ENCODE measurements around the gene SLC25A12.
"Not testable (repeated sequence)": the region's sequence is repeated elsewhere in the genome, so short reads cannot be mapped to it uniquely, and the experiment has no call there.

SLC25A12 gene

GRCh38 chr2:171822525-171823322, 71.3 kb downstream of the SLC25A12 start:
- FAIRE-seq: no peak

- no peak for FAIRE-seq
Measured at GRCh38 chr2:171819453-171819852, 74.6 kb downstream of the SLC25A12 start.

- FAIRE-seq: no peak
Measured at GRCh38 chr2:171814883-171815282, 79.2 kb downstream of the SLC25A12 start.

DNA sequence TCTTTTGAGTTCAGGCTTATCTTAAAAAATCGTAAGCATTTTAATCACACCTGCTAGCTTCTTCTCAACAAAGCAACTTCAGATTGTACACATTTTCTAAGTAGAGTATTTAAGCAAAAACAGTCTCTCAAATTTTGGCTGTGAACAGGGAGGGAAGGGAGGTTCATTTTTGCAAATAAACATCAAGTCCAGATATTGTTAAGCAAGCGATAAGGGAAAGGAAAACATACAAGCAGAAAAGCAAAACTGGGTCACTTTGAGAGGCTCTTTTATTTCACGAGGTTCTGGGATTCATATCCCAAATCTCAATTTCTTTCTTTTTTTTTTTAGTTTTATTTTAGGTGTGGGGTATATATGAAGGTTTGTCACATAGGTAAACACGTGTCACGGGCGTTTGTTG, 79.9 kb downstream of the SLC25A12 start:
- no peak for FAIRE-seq

DNA sequence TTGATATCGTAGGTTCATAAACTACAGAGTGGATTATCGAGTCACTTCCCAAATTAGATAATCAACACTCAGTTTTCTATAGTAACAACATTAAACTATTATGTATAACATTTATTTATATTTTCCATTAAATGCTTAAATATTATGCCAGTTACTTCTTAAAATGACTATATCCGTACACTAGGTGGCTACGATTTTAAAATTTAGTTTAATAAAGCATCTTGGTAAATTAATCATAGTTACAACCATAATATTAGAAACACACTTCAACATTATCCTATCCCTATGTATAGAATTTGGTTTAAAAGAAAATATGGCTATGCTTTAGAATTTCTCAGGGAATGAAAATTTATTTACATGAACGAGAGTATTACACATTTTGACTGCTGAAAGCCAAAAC, 80.3 kb downstream of the SLC25A12 start:
- FAIRE-seq: peak; percentile 74

- no peak for FAIRE-seq
Measured at GRCh38 chr2:171813126-171813525, 80.9 kb downstream of the SLC25A12 start.

DNA sequence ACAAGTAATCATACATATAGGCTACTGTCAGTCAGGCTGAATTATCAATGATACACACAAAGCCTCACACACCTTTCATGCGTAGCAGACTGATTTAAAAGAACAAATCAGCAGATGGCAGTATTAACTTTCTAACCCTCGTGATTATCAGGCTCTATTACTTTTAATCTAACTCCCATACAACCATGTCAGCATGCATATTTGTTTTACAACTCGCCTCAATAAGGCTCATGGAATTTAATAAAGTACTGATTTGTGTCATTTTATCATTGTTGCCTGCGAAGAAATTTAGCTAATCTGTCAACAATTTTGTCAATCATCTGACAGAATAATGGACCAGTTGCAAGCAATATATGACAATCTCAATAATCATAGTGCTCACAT, 82.8 kb downstream of the SLC25A12 start:
- peak; percentile 91 for FAIRE-seq

GRCh38 chr2:171810422-171811244, 83.4 kb downstream of the SLC25A12 start:
- FAIRE-seq: peak; percentile 45

DNA sequence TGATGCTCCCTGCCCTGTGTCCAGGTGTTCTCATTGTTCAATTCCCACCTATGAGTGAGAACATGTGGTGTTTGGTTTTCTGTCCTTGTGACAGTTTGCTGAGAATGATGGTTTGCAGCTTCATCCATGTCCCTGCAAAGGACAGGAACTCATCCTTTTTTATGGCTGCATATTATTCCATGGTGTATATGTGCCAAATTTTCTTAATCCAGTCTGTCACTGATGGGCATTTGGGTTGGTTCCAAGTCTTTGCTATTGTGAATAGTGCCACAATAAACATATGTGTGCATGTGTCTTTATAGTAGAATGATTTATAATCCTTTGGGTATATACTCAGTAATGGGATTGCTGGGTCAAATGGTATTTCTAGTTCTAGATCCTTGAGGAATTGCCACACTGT, 85.2 kb downstream of the SLC25A12 start:
- not testable (repeated sequence) for FAIRE-seq

DNA sequence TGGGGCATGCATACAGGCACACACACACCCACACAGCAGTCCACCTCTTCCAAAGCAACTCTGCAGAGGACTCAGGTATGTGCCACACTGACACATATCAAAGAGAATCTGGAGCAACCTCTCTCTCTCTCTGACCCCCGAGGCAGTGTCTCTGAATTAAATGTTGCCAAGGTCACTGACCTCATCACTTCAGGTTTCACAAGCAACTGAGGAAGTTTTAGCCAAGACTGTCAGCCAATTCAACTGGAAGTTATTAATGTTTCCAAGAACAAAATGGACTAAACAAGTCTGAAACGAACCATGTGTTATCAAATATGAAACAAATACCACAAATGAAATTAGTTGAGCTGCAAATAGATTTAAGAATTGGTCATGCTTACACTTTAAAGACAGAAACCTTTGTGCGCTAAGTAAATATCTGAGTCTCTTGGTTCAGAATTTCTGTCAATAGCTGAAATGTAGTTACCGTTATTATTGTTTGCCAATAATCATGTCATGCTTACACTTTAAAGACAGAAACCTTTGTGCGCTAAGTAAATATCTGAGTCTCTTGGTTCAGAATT, 86.1 kb downstream of the SLC25A12 start:
- FAIRE-seq: no peak

GRCh38 chr2:171807119-171807518, 86.9 kb downstream of the SLC25A12 start:
- no peak for FAIRE-seq

DNA sequence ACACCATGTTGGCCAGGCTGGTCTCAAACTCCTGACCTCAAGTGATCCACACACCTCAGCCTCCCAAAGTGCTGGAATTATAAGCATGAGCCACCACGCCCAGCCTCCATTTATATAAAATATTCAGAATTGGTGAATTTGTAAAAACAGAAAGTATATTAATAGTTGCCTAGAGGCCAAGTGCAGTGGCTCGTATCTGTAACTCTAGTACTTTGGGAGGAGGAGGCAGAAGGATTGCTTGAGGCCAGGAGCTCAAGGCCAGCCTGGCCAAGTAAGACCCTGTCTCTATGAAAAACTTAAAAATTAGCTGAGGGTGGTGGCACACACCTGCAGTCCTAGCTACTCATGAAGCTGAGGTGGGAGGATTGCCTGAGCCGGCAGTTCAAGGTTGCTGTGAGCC, 89.6 kb downstream of the SLC25A12 start:
- no peak for FAIRE-seq

- no peak for FAIRE-seq
Measured at GRCh38 chr2:171803757-171804156, 90.3 kb downstream of the SLC25A12 start.

GRCh38 chr2:171800639-171801038, 93.4 kb downstream of the SLC25A12 start:
- FAIRE-seq: no peak

DNA sequence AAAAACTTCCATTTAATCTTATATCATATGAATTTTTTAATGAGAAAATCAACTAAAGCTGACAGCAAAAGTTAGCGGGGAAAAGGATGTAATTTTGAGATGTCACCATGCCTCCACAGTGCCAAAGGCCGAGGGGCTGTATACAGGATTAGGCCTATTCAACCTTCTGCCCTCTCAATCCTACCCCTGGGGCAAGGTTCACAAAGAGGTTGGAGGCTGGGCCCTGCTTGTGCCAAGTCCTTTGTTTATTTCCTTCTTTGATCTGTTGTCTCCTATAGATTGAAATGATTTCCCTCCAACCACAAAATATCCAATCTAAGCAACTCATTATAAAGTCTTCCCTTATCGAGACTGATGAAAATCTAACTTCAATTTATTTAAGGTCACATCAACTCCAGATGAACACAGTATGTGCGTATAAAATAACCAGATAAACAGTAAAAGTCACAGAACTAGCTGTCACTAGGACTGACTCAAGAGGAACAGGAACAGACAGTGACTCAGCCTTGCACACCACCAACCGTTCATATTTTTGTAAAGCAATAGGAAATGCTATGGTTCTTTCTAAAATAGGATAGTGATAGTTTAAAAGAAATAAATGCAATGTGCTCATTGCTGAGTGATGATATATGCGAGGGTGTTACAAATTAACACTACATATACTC, 95.8 kb downstream of the SLC25A12 start:
- FAIRE-seq: no peak

DNA sequence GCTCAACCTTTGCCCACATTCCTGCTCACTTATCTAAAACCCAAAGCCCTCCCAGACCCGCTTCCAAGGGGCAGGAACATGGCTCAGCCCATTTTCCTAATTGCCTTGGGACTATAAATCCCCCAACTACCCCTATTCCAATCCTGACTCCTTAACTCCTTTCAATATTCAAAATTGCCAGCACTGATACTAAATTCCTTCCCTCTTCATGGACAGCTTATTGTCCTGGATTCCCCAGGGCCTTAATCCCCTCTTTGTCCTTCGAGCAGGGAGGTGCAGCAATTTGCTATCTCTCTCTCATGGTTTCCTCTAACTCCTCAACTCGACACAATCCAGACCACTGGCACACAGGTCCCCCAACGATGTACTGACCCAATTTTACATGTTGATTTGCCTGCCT, 99.1 kb downstream of the SLC25A12 start:
- FAIRE-seq: no peak

DNA sequence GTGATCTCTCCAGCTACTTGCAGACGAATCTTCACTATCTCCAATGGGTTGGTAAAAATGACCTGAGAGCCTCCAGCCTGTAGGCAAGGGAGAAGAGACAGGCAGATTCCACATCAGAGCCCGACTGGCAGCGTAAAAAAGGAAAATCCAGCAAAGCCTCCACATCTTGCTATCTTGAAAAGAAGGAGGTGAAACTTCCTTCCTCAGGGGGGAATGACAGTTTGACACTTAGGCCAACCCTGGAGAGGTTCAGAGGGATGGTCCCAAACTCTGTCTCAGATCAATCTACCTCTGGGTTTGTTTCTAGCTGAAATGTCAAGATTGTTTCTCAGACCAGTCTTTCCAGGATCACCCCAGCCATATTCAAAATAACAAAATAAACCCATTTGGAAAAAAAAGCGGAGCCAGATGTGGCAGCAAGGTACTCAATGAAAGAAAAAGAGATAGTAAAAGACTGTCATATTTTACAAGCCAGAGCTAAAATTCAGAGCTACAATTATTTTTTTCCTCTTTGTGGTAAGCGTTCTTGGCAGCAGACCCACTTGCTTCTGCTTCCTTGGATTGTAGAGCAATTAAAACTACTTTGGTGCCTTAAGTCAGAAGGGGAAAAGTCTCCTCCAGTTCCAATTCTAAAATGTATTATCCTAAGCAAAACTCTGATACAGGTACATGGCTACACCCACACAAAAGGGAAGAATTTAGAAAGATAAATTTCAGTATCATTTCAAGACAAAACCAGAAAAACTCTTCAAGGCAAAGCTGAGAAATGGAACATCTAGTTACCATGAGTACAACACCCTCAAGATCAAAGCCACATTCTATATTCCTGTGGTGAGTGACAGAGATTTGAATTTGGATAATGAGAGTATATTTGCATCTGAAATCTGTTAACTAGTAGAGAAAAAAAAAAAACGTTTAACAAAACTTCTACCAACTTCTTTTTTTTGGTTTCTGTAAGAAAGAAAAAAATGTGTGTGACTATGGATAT, 100.1 kb downstream of the SLC25A12 start:
- no peak for FAIRE-seq

DNA sequence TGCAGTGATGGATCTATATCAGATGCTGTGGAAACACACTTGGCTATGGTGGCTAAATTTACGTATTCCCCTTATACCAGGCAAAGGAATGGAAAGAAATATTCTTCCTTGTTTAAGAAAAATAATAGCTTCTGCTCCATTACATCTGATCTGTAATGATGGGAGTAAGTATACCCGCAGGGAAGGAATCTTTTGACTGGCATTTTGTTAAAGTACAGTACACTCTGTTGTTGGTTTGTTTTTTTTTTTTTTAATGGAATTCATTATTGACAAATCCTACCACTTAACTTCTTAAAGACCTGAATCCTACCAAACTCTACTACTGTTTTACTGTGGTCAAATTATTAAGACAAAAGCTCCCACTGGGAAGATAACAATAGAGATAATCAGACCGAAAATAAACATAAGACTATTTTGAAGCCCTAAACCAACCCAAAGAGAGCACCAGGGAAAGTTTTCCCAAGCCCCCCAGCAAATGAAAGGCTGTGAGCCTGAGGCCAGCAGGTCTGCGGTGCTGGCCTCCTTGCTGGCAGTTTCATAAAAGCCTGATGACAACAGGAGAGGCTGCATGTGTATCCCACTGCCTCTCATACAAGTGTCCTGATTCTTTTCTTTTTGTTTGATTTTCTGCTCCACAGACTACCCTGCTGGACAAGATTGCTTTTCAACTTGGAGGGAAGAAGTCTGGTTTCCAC, 101.0 kb downstream of the SLC25A12 start:
- FAIRE-seq: no peak

GRCh38 chr2:171792157-171792556, 101.9 kb downstream of the SLC25A12 start:
- no peak for FAIRE-seq

DNA sequence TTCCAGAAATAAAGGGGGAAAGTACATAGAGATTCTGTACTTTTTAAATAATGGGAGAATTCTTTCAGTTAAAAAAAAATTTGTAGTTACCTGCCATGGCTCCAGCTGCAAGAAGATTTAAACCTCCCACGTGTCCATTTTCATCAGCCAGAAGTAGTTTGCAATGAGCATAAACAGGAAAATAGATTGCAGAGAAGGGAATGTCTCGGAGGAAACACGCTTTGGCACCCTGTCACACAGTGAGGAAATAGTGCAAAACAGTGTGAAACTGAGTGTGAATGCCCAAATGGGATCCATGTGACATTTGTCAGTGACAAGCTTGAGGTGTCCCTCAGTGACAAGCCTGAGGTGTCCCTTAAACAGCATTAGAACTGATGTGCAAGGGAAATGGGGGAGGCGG, 102.7 kb downstream of the SLC25A12 start:
- FAIRE-seq: no peak

DNA sequence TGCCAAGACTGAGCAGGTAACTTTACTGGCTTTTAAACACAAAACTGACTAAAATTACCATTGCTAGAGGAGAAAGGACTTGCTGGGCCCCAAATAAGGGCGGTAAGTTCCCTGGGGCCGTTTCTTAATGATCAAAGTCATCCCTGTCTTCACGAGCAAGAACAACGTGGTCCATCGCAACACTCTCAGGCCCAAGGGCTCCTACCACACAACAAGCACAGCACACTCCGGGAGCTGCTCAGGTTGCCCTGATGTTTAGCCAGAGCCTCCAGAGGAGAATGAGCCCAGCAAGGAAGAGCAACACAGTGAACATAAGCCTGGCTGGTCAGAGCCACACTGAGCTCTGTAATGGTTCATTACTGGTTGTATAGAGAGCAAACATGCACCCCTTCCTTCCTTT, 104.1 kb downstream of the SLC25A12 start:
- no peak for FAIRE-seq

Data from TTC549 (cell line).